Measurements from ENCODE around the gene C1orf167.

GRCh38 chr1:11796036-11796828 is 34.2 kb downstream of the C1orf167 start:
- TF ChIP-seq CTCF (conservative IDR thresholded peaks at IDR 0.05; ENCODE audit: low read depth, low read length): no peak
- no peak for TF ChIP-seq EZH2 (IDR thresholded peaks at IDR 0.05; ENCODE audit: low read length, unreplicated experiment)
- TF ChIP-seq EZH2phosphoT487 (IDR thresholded peaks at IDR 0.05; ENCODE audit: borderline replicate concordance, low read length): no peak

All from PC-3 (cell line).